NCI-H345 treated with DMSO at 0.1 percent for 48 hours (cell line): Measurements from ENCODE around the gene LRTM2.

ENCODE experiments used
- DNase-seq: peaks from one replicate; lab custom pipeline; 2025; ENCODE audit not compliant: unreplicated experiment; lab: John Stamatoyannopoulos, UW

Gene LRTM2

DNA sequence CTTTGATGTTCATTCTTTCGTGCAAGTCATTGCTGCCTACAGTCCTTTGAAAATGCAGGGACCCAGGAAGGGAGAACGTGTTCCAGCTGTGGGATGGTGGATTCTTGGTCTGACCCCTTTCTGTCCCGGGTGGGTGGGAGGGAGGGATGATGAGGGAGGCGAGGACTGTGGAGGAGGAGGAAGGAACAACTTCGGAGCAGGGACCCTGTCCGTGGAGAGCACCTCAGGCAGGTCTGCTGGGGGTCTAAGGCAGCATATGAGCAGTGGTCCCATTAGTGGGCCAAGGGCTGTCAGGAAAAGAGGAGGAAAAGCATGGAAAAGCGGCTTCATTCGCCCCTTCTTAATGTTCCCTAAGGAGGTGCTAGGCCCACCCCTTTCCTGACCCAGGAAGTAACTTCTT lies 62.0 kb downstream of the LRTM2 start:
- DNase-seq: no peak

DNA sequence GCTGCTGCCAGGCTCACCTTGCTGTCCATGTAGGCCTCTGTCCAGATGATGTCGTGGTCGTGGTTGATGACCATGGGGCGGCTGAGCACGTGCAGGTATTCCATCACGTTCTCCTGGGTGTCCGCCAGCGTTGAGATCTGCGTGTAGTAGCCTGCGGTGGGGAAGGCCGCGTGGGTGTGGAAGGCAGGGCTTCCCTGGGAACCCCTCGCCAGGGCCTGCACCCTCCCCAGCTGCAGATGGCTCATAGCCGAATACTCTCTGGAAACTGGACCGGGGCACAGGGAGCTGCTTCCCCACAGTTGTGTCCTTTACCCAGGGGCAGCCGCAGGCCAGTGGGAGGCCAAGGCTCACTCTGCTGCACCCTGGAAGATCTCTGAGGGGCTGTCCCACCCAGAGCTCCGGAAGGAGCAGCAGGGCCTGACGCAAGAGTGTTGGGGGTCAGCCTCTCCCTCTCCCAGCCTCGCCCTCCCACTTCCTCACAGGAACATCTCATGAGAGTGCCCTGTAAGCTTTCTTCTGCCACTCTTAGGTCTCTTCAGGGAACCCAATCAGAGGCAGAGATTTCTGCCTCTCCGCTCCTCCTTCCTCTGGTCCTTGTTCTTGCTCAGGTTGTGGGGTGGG lies 62.6 kb downstream of the LRTM2 start:
- no peak for DNase-seq

- DNase-seq: no peak
Measured at GRCh38 chr12:1883513-1883912, 63.1 kb downstream of the LRTM2 start.

DNA sequence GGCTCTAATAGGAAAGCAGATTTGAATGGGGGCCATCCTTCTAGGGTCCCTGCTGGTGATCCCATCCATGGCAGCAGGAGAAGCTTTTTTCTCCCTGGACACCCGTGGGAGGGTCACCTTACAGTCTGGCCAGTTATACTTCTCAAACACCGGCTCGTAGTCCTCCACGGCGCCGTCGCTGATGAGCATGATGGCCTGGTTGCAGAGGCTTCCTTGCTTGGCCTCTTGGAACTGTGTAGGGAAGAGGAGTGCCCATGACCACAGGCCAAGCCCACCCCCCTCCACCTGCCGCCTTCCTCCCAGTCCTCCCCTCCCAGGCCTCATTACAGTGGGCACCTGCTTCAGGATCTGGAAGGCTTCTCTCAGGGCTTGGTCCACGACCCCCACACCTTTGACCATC lies 64.3 kb downstream of the LRTM2 start:
- DNase-seq: no peak

- DNase-seq: no peak
Measured at GRCh38 chr12:1885082-1885596, 64.8 kb downstream of the LRTM2 start.

DNA sequence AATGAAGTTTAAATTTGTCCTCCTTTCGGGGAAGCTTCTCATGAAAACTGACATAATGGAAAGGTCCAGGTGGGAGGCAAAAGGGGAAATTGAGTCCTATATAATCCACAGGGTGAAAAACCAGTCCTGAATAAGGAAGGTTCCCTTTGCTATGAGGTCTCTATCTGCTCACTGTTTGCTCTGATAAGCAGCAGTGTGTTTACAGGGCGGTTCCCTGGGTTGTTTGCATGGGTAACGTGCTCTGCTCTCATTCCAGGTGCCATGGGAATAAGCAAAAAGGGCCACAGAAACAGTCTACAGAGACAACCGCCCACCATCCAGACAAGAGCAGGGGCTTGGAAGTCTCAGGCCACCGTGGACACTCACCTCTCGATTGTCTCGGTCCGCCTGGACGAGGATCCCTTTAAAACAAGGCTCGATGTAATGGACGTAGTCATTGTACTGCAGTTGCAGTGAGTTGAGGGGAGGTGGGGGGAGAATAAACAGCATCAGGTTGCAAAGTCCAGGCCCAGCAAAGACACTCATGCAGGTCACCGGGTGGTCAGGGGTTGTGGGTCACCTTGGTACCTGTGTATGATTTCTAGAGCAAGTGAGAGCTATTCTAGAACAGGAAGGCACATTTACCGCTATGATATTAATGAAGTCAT lies 65.4 kb downstream of the LRTM2 start:
- no peak for DNase-seq
